Stimulated activated memory B cell treated with anti-CD40 and anti-IgM and Interleukin-4, amounts not matched to agents 10 μg/mL and 1 μg/mL and 100 μg/mL, for 72 hours (primary cell): ENCODE measurements around the gene GGN.

Experiments used
- ATAC-seq: fragments of 150-1000 bp; cut with Tn5 transposase; 2 replicates; pipeline ENCODE4 v1.10.0; 2021
- H3K27ac Mint-ChIP-seq: one replicate; pipeline ENCODE4 v1.8.0; 2022; ENCODE audit warnings: mild to moderate bottlenecking, mixed read lengths
- H3K27me3 Mint-ChIP-seq: one replicate; pipeline ENCODE4 v1.8.0; 2022; ENCODE audit warnings: mixed read lengths
- H3K36me3 Mint-ChIP-seq: one replicate; pipeline ENCODE4 v1.8.0; 2022; ENCODE audit warnings: mixed read lengths
- H3K4me1 Mint-ChIP-seq: one replicate; pipeline ENCODE4 v1.8.0; 2022; ENCODE audit warnings: mixed read lengths
- H3K4me3 Mint-ChIP-seq: one replicate; pipeline ENCODE4 v1.8.0; 2022; ENCODE audit warnings: mild to moderate bottlenecking, moderate library complexity, mixed read lengths
- H3K9me3 Mint-ChIP-seq: one replicate; pipeline ENCODE4 v1.8.0; 2022; ENCODE audit warnings: mixed read lengths

The GGN gene

GRCh38 chr19:38400361-38400760 lies 12.5 kb upstream of the GGN start:
- Mint-ChIP-seq H3K4me1 (peaks cover 22% of the 10 kb centered on the region), H3K9me3 (no peaks in the 10 kb centered on the region), H3K4me3 (no peak overlapping the region), H3K36me3 (peaks cover 4% of the 10 kb centered on the region), H3K27me3 (peaks cover 56% of the 10 kb centered on the region), H3K27ac (no peak overlapping the region)
- ATAC-seq = no peak

- Mint-ChIP-seq H3K9me3 (no peaks in the 10 kb centered on the region), H3K27me3 (peaks cover 63% of the 10 kb centered on the region), H3K4me1 (peaks cover 20% of the 10 kb centered on the region), H3K27ac (no peak overlapping the region), H3K36me3 (no peaks in the 10 kb centered on the region), H3K4me3 (no peak overlapping the region)
- no peak for ATAC-seq
Observed at GRCh38 chr19:38399537-38399936, 11.7 kb upstream of the GGN start.

GRCh38 chr19:38399081-38399480 lies 11.2 kb upstream of the GGN start:
- Mint-ChIP-seq H3K27ac (no peak overlapping the region), H3K4me3 (no peak overlapping the region), H3K4me1 (peaks cover 18% of the 10 kb centered on the region), H3K36me3 (peaks cover 2% of the 10 kb centered on the region), H3K9me3 (no peaks in the 10 kb centered on the region), H3K27me3 (peaks cover 67% of the 10 kb centered on the region)
- ATAC-seq = no peak

- H3K4me3 Mint-ChIP-seq = peak overlapping the region; percentile 68
- H3K27me3 Mint-ChIP-seq = peaks cover 67% of the 10 kb centered on the region
- H3K27ac Mint-ChIP-seq = peak overlapping the region; percentile 28
- H3K36me3 Mint-ChIP-seq = peaks cover 6% of the 10 kb centered on the region
- ATAC-seq = peak; percentile 62
- no peaks in the 10 kb centered on the region for H3K9me3 Mint-ChIP-seq
- peaks cover 13% of the 10 kb centered on the region for H3K4me1 Mint-ChIP-seq
Observed at GRCh38 chr19:38395381-38396114, 7.7 kb upstream of the GGN start.

GRCh38 chr19:38394488-38394887 lies 6.7 kb upstream of the GGN start:
- Mint-ChIP-seq H3K4me3 (peak overlapping the region; percentile 68), H3K9me3 (no peaks in the 10 kb centered on the region), H3K27me3 (peaks cover 67% of the 10 kb centered on the region), H3K4me1 (peaks cover 13% of the 10 kb centered on the region), H3K36me3 (peaks cover 6% of the 10 kb centered on the region), H3K27ac (peak overlapping the region; percentile 28)
- ATAC-seq = peak; percentile 66

- H3K9me3 Mint-ChIP-seq = no peaks in the 10 kb centered on the region
- peaks cover 6% of the 10 kb centered on the region for H3K36me3 Mint-ChIP-seq
- peaks cover 61% of the 10 kb centered on the region for H3K27me3 Mint-ChIP-seq
- no peak overlapping the region for H3K27ac Mint-ChIP-seq
- peaks cover 19% of the 10 kb centered on the region for H3K4me1 Mint-ChIP-seq
- no peak overlapping the region for H3K4me3 Mint-ChIP-seq
- no peak for ATAC-seq
Observed at GRCh38 chr19:38392707-38393308, 5.0 kb upstream of the GGN start.

GRCh38 chr19:38391911-38392464 lies 4.2 kb upstream of the GGN start:
- H3K4me1 Mint-ChIP-seq = peaks cover 27% of the 10 kb centered on the region
- H3K27me3 Mint-ChIP-seq = peaks cover 61% of the 10 kb centered on the region
- H3K36me3 Mint-ChIP-seq = peaks cover 6% of the 10 kb centered on the region
- H3K4me3 Mint-ChIP-seq = no peak overlapping the region
- no peaks in the 10 kb centered on the region for H3K9me3 Mint-ChIP-seq
- no peak for ATAC-seq
- no peak overlapping the region for H3K27ac Mint-ChIP-seq

- H3K4me1 Mint-ChIP-seq = peaks cover 29% of the 10 kb centered on the region
- H3K36me3 Mint-ChIP-seq = peaks cover 9% of the 10 kb centered on the region
- no peaks in the 10 kb centered on the region for H3K9me3 Mint-ChIP-seq
- H3K27ac Mint-ChIP-seq = no peak overlapping the region
- H3K27me3 Mint-ChIP-seq = peaks cover 55% of the 10 kb centered on the region
- H3K4me3 Mint-ChIP-seq = no peak overlapping the region
- ATAC-seq = no peak
Observed at GRCh38 chr19:38389957-38390924, 2.4 kb upstream of the GGN start.

GRCh38 chr19:38389101-38389925 lies 1.5 kb upstream of the GGN start:
- H3K4me1 Mint-ChIP-seq = peaks cover 30% of the 10 kb centered on the region
- peak overlapping the region; percentile 7 for H3K4me3 Mint-ChIP-seq
- peaks cover 18% of the 10 kb centered on the region for H3K36me3 Mint-ChIP-seq
- peaks cover 55% of the 10 kb centered on the region for H3K27me3 Mint-ChIP-seq
- H3K27ac Mint-ChIP-seq = no peak overlapping the region
- no peaks in the 10 kb centered on the region for H3K9me3 Mint-ChIP-seq
- no peak for ATAC-seq

GRCh38 chr19:38388349-38389100 lies 691 bp upstream of the GGN start, which contains the start of gene SPRED3:
SPRED3 (plus strand) TSS chr19:38388697; CDS start chr19:38390303, 1,606 bp downstream.
- ATAC-seq = no peak
- no peaks in the 10 kb centered on the region for H3K9me3 Mint-ChIP-seq
- H3K4me1 Mint-ChIP-seq = peaks cover 24% of the 10 kb centered on the region

GRCh38 chr19:38386971-38387549 lies 774 bp downstream of the GGN start:
- Mint-ChIP-seq H3K9me3 (no peaks in the 10 kb centered on the region), H3K27me3 (peaks cover 61% of the 10 kb centered on the region), H3K4me1 (peaks cover 24% of the 10 kb centered on the region), H3K4me3 (peak overlapping the region; percentile 70), H3K36me3 (peaks cover 35% of the 10 kb centered on the region), H3K27ac (no peak overlapping the region)
- peak; percentile 11 for ATAC-seq

More at GRCh38 chr19:38388349-38389100, 691 bp upstream of the GGN start, which contains the start of gene SPRED3:
- Mint-ChIP-seq H3K4me3 (peak within 1 kb of the TSS; percentile 80), H3K27me3 (peaks cover 50% of the 10 kb centered on the region), H3K27ac (no peak within 1 kb of the TSS), H3K36me3 (peaks cover 20% of the 10 kb centered on the region)

- peaks cover 41% of the 10 kb centered on the region for H3K36me3 Mint-ChIP-seq
- peak overlapping the region; percentile 14 for H3K4me3 Mint-ChIP-seq
Observed at GRCh38 chr19:38386300-38386970, 1.4 kb downstream of the GGN start.

GRCh38 chr19:38385804-38386257 lies 2.0 kb downstream of the GGN start:
- Mint-ChIP-seq H3K36me3 (peaks cover 47% of the 10 kb centered on the region), H3K27ac (no peak overlapping the region), H3K27me3 (peaks cover 56% of the 10 kb centered on the region), H3K4me1 (peaks cover 24% of the 10 kb centered on the region), H3K4me3 (no peak overlapping the region), H3K9me3 (no peaks in the 10 kb centered on the region)
- ATAC-seq = no peak

More at GRCh38 chr19:38386300-38386970, 1.4 kb downstream of the GGN start:
- peaks cover 61% of the 10 kb centered on the region for H3K27me3 Mint-ChIP-seq
- no peak overlapping the region for H3K27ac Mint-ChIP-seq
- H3K9me3 Mint-ChIP-seq = no peaks in the 10 kb centered on the region
- no peak for ATAC-seq
- peaks cover 24% of the 10 kb centered on the region for H3K4me1 Mint-ChIP-seq
